CD1c-positive myeloid dendritic cell (primary cell): ENCODE data around the gene FLT4.

Experiments
- DNase-seq: peaks from one replicate; pipeline ENCODE4 v3.0.0-alpha.2; 2016; ENCODE audit errors: extremely low spot score

The FLT4 gene

DNA sequence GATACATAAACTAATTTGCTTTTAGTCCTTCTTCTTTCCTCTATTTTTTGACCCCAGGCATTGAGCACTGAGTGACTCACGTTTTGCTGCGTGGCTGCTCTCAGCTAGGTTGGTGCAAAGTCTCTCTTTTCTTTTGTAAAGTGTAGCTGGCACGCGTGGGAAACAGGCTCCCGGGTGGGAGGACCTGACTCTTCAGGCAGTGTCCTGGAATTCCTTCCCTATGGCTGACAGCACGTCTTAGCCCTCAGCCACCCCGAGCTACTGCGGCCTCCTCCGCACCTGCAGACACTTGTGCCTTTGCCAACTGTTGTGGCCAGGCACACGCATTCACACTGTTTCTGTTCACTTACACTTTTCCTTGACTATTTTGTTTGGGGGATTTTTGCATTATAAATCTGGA, 57.2 kb downstream of the FLT4 start:
- no peak for DNase-seq

DNA sequence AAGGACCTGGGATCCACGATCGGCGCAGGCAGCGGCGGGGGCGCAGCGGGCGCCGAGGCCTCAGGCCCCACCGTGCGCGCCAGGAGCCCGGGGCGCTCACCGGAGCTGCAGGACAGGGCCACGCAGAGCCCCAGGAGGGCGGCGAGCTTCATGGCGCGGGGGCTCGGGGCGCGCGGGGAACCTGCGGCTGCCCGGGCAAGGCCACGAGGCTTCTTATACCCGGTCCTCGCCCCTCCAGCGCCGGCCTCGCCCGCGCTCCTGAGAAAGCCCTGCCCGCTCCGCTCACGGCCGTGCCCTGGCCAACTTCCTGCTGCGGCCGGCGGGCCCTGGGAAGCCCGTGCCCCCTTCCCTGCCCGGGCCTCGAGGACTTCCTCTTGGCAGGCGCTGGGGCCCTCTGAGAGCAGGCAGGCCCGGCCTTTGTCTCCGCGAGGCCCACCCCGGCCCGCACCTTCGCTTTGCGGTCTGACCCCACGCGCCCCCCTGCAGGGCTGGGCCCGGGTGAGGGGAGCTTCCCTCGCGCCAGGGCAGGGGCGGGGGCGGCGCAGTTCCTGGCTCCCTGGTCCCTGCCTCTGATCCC, 58.0 kb downstream of the FLT4 start, which contains the start of gene SCGB3A1:
Gene SCGB3A1 (minus strand): TSS at position 189 of the 577 bp plus-strand sequence. CDS start 37 bp downstream, at position 152.
- DNase-seq, result peak; percentile 48

DNA sequence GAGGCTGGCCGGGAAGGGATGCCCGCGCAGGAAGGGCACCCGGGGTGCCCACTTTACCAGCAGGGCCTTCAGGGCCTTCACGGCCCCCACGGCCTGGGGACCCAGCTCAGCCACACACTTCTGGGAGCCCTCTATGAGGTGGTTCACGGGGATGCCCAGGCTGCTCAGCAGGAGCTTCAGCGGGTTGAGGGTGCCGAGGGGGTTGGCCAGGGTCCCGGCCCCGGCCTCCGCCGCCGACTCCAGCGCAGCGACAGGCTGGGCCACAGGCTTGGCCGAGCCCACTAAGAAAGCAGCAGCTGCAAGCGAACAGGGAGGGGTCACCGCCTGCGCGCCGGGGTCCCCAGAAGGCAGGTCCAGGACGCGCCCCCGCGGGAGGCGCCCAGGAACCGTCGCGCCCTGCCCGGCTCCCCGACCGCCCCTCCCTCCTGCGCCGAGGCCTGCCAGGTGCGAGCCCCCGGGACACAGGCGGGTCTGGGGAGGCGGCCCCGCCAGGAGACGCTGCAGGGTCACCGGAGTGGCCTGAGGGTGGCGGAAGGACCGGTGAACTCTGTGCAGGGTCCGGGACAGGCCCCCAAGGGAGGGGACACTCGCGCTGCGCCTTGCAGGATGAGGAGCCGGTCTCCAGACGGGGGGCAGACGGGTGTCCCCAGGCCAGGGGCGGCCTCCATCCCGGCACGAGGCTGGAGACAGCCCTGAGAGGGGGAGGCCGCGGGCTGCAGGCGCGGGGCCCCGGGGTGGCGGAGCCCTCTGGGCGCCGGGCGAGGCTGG, 58.7 kb downstream of the FLT4 start:
- DNase-seq, result no peak

DNA sequence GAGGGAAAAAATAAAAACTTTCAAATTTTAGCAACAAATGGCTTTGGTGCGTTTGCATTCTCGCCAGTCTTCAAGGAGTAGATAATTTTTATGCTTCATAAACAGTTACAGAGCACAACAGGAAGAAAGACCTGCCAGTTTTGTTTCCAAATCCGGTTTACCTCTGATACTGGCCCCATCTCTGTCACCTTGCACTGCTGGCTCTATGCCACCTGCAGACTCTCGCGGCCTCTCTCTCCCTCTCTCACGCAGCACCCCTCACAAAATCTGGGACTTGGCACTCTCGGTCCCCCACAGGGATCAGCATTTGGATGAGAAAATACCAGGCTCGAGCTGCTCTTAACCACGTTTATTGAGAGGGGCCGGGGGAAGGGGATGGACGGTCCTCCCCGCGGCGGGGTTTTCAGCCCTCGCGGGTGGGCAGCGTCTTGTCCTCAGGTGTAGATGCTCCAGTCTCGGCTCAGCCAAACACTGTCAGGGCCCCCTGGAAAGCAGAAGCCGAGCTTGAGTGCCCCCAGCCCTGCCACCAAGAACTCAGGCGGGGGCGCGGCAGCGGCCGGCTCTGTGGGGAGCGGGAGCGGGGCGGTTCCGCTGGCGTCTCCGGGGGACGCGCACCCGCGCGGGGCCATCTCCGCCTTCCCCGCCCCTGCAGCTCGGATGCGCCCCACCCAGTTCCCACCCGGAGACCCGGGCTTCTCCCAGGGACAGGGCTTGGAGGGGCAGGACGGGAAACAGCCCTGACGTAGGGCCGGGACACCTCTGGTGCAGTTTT, 59.4 kb downstream of the FLT4 start:
- DNase-seq, result no peak

DNA sequence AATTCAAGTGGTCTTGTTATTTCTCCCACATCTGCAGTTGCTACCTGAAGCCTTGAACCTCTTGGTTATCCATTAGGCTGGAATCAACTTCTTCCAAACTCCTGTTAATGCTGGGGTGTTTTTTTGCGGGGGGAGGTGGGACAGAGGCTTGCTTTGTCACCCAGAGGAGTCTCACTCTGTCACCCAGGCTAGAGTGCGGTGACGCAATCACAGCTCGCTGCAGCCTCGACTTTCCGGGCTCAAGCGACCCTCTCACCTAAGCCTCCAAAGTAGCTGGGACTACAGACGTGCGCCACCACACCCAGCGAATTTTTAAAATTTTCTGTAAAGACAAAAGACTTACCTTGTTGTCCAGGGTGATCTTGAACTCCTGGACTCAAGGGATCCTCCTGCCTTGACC, 62.5 kb downstream of the FLT4 start:
- DNase-seq, result no peak

DNA sequence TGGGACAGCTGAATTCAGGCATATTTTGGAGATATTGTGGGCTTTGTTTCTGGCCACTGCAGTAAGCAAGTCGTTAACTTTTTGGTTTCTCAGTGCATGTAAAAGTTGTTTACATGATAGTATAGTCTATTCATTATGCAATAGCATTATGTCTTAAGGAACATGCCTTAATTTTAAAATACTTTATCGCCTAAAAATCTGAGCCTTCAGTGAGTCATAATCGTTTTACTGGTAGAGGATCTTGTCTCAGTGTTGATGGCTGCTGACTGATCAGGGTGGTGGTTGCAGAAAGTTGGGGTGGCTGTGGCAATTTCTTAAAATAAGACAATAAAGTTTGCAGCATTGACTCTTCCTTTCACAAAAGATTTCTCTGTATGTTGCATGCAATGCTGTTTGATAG, 63.2 kb downstream of the FLT4 start:
- DNase-seq, result no peak

DNA sequence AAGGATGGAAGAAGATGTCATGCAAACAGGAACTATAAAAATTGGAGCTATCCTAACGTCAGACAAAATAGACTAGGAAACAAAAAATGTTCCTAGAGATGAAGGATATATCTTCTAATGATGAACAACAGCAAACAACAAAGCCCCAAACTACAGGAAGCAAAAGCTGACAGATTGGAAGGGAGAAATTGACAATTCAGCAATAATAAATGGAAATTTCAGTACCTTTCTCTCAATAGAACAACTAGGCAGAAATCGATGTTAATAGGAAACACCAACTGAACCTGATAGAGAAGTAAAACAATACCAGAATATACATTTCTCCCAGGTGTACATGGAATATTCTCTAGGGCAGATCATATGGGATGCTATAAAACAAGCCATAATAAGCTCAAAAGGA, 65.7 kb downstream of the FLT4 start:
- no peak for DNase-seq

DNA sequence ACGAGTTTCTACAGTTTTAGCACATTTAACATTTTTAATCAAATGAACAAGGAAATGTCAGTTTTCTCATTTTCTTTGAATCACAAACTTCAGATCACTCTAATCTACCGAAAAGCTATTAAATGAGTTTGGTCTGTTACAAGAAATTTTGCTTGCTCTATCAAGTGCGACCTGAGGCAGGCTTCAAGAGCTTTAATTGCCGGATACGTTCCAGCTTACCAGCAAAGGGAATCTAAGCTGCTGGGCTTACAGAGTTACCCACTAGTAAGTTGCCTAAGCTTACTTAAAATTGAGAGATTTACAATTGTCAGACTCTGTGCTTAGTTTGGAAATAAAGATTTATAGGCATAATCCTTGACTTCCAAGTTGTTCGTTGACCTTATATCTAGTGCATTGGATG, 68.7 kb downstream of the FLT4 start:
- no peak for DNase-seq

DNA sequence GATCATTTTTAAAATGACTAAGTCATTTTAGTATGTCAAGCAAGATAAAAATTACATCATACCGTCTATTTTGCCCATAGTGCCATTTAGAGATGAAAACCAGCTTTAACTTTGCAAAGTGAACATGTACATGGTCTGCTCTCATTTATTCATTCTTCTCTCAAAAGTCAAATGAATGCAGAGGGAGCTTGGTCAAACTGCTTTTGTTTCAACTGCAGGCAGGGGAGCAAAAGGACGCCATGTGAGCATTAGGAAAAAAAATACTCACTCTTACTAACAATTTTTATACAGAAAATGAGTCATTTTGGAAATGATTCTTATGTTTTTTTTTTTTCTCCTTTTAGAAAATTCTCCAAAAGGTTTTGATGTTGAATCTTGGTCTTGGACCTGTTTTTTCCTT, 73.8 kb downstream of the FLT4 start:
- no peak for DNase-seq

DNA sequence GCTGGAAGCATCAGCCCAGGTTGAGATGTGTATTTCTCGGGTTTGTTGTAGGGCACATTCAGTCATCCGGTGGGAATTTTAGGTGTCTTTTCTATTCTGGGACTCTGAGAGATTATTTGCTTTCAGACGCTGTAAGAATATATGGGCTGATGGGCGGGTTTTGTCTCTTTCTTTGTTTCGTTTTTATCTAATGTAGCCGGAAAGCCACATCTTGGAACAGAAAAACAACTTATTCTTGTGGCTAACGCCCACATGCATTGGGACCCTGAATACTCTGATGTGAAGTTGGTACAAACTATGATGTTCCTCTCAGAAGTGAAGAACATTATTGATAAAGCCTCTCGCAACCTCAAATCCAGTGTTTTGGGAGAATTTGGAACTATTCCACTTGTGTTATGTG, 80.5 kb downstream of the FLT4 start:
- DNase-seq, result no peak

DNA sequence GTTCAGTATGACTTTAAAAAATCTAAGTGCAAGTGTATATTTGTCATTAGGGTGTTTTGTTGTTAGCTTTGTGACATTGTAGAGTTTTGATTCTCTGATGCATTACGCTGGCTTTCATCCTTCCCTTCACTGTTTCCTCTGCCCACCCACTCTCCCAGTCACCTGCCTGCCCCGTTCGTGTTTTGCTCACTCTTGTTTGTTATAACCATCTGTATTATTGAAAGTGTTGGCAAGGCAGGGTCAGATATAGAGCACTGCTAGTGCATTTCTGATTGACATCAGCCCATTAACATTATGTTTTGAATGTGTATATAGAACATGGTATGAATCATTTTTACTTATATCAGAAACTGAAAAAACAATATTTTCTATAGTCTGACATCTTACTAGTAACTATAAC, 85.4 kb downstream of the FLT4 start:
- no peak for DNase-seq

DNA sequence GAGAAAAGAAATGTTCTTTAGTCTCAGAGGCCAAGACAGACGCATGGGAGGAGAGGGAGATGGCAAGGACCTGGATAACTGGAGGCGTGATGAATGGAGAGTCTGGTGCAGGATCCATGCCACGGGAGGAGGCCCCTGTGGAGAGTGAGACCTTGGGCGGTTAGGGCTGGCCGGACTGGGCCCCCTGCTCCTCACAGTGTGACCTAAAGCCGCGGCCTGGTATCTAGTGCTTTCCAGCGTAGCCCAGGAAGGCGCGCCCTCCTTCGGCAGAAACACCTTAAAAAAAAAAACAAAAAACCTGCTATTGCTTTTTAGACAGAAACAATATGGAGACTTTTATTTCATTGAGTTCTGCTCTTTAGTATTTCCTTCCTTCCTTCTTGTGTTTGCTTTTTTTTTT, 91.2 kb downstream of the FLT4 start:
- no peak for DNase-seq

DNA sequence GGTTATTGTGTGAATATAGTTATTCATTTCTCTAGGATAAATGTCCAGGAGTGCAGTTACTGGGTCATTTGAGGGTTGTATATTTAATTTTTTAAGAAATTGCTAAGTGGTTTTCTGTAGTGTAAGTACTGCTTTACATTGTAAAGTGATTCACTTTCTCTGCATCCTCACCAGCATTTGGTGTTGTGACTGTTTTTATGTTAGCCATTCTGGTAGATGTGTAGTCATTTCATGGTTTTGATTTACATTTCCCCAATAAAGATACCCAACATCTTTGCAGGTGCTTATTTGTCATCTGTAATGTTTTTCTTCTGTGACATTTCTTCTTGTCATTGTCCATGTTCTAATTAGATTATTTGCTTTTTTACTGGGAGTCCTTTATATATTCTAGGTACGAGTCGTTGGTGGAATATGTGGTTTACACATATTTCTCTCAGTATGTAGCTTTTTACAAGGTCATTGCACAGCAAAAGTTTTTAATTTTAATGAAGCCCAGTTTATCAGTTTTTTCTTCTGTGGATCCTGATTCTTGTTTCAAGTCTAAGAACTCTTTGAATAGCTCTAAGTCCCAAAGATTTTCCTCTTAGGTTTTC, 92.1 kb downstream of the FLT4 start:
- DNase-seq, result no peak

DNA sequence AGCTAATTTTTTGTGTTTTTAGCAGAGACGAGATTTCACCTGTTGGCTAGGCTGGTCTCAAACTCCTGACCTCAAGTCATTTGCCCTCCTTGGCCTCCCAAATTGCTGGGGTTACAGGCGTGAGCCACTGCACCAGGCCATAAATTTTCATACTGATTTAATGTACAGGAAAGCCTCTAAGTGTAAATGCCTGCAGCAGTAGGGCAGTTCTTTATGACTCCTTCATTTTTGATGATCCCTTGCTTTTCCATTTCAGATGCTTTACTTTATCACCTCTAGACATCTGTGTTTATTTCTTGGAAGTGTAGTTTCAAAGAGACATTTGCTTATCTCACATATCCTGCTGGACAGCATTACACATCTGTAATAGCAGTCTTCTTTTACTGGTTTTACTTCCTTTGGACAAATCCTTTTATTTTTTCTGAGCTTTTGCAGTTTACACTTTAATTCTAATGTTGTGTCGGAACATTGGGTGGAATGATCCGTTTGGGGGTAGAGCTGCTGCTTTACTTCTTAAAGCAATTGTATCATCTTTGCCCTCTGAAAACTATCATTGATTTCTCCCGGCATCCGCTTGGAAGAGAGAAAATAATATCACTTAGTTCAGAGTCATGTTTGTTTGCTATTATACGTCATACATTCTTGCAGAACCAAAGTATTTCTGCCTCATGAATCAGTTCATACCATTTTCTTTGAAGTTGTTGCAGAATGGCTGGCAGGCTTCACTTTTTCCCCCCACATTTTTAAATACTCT, 94.1 kb downstream of the FLT4 start:
- no peak for DNase-seq

DNA sequence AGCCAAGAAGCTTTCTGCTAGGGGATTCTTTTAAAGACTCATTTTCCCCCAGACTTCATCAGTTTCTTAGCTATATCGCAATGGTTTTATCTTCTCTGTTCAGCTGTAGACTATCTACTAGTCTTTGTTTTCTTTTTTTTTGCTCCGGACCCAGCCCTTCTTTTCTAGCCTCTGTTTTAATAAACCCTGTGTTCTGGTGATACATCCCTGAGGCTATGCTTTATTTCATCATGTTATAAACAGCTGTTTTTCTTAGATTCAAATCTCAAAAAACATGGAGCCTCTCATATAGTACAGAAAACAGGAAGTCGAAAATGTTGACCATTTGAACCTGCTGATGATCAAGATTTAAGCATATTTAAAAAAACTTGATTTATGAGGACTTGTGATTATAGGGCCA, 95.9 kb downstream of the FLT4 start:
- no peak for DNase-seq
